Endothelial cell (in vitro differentiated cells): ENCODE measurements around the gene NAP1L1. TPM values are rescaled to one million over a fixed set of nuclear protein-coding genes. Genes with fewer than 3 reads are reported as not detected.
"Not testable (repeated sequence)": the region's sequence is repeated elsewhere in the genome, so short reads cannot be mapped to it uniquely, and the experiment has no call there.

Source experiments
- DNase-seq: peaks from one replicate; pipeline ENCODE4 v3.0.0; 2021; ENCODE audit warnings: low spot score
- H3K27ac Mint-ChIP-seq: one replicate; pipeline ENCODE4 v1.8.0; 2021; ENCODE audit warnings: mixed read lengths, inconsistent platforms; ENCODE audit not compliant: unreplicated experiment
- H3K27me3 Mint-ChIP-seq: one replicate; pipeline ENCODE4 v1.8.0; 2021; ENCODE audit warnings: mild to moderate bottlenecking, moderate library complexity, mixed read lengths, inconsistent platforms; ENCODE audit not compliant: unreplicated experiment
- H3K36me3 Mint-ChIP-seq: one replicate; pipeline ENCODE4 v1.8.0; 2021; ENCODE audit warnings: mild to moderate bottlenecking, low read depth, mixed read lengths, inconsistent platforms; ENCODE audit not compliant: unreplicated experiment
- H3K4me1 Mint-ChIP-seq: one replicate; pipeline ENCODE4 v1.8.0; 2021; ENCODE audit warnings: mild to moderate bottlenecking, mixed read lengths, inconsistent platforms; ENCODE audit not compliant: unreplicated experiment
- H3K4me3 Mint-ChIP-seq: one replicate; pipeline ENCODE4 v1.8.0; 2021; ENCODE audit warnings: mild to moderate bottlenecking, mixed read lengths, inconsistent platforms; ENCODE audit not compliant: unreplicated experiment
- H3K9me3 Mint-ChIP-seq: one replicate; pipeline ENCODE4 v1.8.0; 2021; ENCODE audit warnings: mixed read lengths, inconsistent platforms; ENCODE audit not compliant: unreplicated experiment
- CTCF ChIP-seq: fragments of 200-600 bp; sonication (generic); IDR thresholded peaks from one replicate; pipeline ENCODE4 v1.5.0; 2021; ENCODE audit warnings: antibody characterized with exemption; ENCODE audit not compliant: unreplicated experiment
- total RNA-seq: library from RNA; stranded (reverse); fragmentation: NEBNext Ultra II Directional; extraction: Animal tissue kit (Norgen Biotek cat#: 25700); gene quantifications from one replicate; pipeline ENCODE4 v1.2.1, GENCODE V29; 2021; ENCODE audit not compliant: unreplicated experiment

NAP1L1 gene
- total RNA-seq, 1 donor from 2014 or later: 603 TPM

- H3K27ac Mint-ChIP-seq: no peak overlapping the region
- no peaks in the 10 kb centered on the region for H3K27me3 Mint-ChIP-seq
Observed at GRCh38 chr12:75990189-75990912, 94.1 kb downstream of the NAP1L1 start.

GRCh38 chr12:75987709-75988108, 96.8 kb downstream of the NAP1L1 start:
- H3K27me3 Mint-ChIP-seq, H3K4me1 Mint-ChIP-seq, H3K36me3 Mint-ChIP-seq, H3K27ac Mint-ChIP-seq, H3K9me3 Mint-ChIP-seq, DNase-seq, H3K4me3 Mint-ChIP-seq: not testable (repeated sequence)

More at GRCh38 chr12:75990189-75990912, 94.1 kb downstream of the NAP1L1 start:
- DNase-seq: no peak
- no peak for TF ChIP-seq CTCF
- Mint-ChIP-seq H3K9me3 (no peaks in the 10 kb centered on the region), H3K36me3 (no peaks in the 10 kb centered on the region), H3K4me1 (no peaks in the 10 kb centered on the region), H3K4me3 (no peak overlapping the region)

Other genes starting within 250 kb of the NAP1L1 start
- gene PHLDA1, start 52.9 kb downstream of the NAP1L1 start, total RNA-seq: 50.3 TPM